Iris pigment epithelial cell (primary cell): Measurements from ENCODE around the gene HDC.

ENCODE experiments used
- DNase-seq: peaks from one replicate; pipeline ENCODE4 v3.0.0-alpha.2; 2011; ENCODE audit warnings: low read depth

HDC gene

GRCh38 chr15:50265620-50266019 lies at the start of gene HDC:
HDC (minus strand) TSS chr15:50265726; CDS start chr15:50265623, 103 bp downstream.
- no peak for DNase-seq

GRCh38 chr15:50312636-50313035 lies 47.1 kb upstream of the HDC start:
- no peak for DNase-seq

GRCh38 chr15:50307799-50308198 lies 42.3 kb upstream of the HDC start:
- no peak for DNase-seq

GRCh38 chr15:50304836-50305235 lies 39.3 kb upstream of the HDC start:
- no peak for DNase-seq

GRCh38 chr15:50302581-50302980 lies 37.1 kb upstream of the HDC start:
- DNase-seq: no peak

GRCh38 chr15:50298340-50298739 lies 32.8 kb upstream of the HDC start:
- no peak for DNase-seq

GRCh38 chr15:50295966-50296365 lies 30.4 kb upstream of the HDC start:
- no peak for DNase-seq

- no peak for DNase-seq
These were observed 24.2 kb upstream of the HDC start for GRCh38 chr15:50289749-50290148.

- DNase-seq: no peak
These were observed 22.0 kb upstream of the HDC start for GRCh38 chr15:50287324-50288116.

GRCh38 chr15:50281427-50281826 lies 15.9 kb upstream of the HDC start:
- no peak for DNase-seq

GRCh38 chr15:50280271-50280670 lies 14.7 kb upstream of the HDC start:
- no peak for DNase-seq

- no peak for DNase-seq
These were observed 13.0 kb upstream of the HDC start for GRCh38 chr15:50278496-50278895.

GRCh38 chr15:50277370-50277769 lies 11.8 kb upstream of the HDC start:
- DNase-seq: no peak

GRCh38 chr15:50275908-50276307 lies 10.4 kb upstream of the HDC start:
- no peak for DNase-seq

- DNase-seq: no peak
These were observed 9.6 kb upstream of the HDC start for GRCh38 chr15:50275091-50275490.

GRCh38 chr15:50267577-50267976 lies 2.1 kb upstream of the HDC start:
- no peak for DNase-seq

GRCh38 chr15:50262533-50262932 lies 3.0 kb downstream of the HDC start:
- DNase-seq: no peak

- no peak for DNase-seq
These were observed 3.5 kb downstream of the HDC start for GRCh38 chr15:50261981-50262380.

- DNase-seq: no peak
These were observed 4.5 kb downstream of the HDC start for GRCh38 chr15:50260969-50261496.

- no peak for DNase-seq
These were observed 6.2 kb downstream of the HDC start for GRCh38 chr15:50259276-50259675.

GRCh38 chr15:50257924-50258323 lies 7.6 kb downstream of the HDC start:
- DNase-seq: peak; percentile 93

- no peak for DNase-seq
These were observed 8.2 kb downstream of the HDC start for GRCh38 chr15:50257332-50257731.

GRCh38 chr15:50256188-50257041 lies 9.1 kb downstream of the HDC start:
- peak; percentile 89 for DNase-seq
